ENCODE measurements around the gene GTPBP4.
"Not testable (repeated sequence)": the region's sequence is repeated elsewhere in the genome, so short reads cannot be mapped to it uniquely, and the experiment has no call there.

GTPBP4 gene

DNA sequence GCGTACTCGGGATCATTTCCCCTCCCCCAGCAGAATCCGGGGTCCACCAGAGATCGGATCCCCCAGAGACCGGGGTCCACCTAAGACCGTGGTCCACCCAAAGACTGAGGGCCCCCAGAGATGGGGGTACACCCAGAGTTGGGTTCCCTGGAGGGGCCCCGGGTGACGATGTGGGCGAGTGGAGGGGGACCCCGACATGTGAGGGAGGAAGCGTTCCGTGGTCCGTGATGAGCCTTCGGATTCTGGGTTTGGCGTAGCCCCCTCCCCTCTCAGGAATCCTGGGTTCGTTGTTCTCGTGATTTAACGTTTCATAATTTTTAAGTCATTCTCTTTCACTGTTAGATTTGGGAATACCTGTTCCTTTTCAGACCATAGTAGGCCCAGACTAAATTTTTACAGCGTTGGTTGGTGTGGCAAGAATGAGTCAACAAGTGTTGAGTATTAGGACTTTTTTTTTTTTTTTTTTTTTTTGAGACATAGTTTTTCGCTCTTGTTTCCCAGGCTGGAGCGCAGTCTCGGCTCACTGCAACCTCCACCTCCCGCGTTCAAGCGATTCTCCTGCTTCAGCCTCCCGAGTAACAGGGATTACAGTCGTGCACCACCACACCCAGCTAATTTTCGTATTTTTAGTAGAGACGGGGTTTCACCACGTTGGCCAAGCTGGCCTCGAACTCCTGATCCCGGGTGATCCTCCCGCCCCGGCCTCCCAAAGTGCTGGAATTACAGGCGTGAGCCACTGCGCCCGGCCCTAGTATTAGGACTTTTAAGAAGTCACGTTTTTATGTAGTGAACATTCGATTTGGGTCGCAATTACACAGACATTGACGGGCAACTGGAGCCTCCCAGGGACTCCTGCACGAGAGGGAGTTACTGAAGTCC, 672 bp downstream of the GTPBP4 start:
- DNase-seq (ENCODE audit: low read depth in 2 of 2), result peak in 1 of 2 donors; percentile 23

DNA sequence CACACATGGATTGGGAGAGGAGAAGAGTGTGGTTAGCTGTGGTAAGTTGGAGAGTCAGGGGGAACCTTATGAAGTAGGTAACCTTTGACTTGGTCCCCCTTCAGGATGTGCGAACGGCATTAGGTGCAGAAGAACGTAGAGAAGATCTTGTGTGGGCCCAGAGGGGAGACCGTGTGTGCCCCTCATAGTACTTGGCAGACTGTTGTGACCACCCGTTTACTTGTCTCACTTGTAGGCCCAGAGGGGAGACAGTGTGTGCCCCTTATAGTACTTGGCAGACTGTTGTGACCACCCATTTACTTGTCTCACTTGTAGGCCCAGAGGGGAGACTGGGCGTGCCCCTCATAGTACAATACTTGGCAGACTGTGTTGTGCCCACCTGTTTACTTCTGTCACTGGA, 2.6 kb downstream of the GTPBP4 start:
- DNase-seq (ENCODE audit: low read depth in 2 of 2), result no peak

DNA sequence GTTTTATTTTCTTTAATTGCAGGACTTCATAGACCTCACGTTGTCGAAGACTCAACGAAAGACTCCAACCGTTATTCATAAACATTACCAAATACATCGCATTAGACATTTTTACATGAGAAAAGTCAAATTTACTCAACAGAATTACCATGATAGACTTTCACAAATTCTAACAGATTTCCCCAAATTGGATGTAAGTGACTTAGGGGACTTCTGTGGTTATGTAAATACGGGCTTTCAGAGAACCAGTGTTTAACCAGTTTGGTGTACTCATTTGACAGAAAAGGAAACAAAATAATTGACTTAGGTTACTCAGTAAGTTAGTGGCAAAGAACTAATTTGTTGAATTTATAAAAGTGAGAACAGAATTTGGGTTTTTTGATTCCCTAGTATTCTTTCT, 4.2 kb downstream of the GTPBP4 start:
- DNase-seq (ENCODE audit: low read depth in 2 of 2), result no peak

DNA sequence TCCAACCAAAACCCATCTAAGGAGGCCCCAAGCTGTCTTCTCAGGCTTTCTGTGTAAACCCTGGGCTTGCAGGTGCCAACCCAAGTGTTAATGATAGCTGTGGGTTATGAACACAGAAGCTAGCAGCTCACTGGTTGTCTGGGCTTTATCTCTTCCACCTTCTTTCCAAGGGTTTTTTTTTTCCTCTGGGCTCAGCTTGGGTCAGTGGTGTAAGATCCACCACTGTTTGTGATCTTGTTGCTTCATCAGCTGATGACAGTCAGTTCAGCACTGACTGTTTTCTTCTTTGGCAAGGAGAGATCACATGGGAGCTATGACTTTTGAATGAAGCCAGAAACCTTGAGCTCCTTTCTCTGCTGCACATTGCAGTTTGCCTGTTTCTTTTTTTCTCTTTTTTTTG, 4.6 kb downstream of the GTPBP4 start:
- DNase-seq (ENCODE audit: low read depth in 2 of 2), result no peak

DNA sequence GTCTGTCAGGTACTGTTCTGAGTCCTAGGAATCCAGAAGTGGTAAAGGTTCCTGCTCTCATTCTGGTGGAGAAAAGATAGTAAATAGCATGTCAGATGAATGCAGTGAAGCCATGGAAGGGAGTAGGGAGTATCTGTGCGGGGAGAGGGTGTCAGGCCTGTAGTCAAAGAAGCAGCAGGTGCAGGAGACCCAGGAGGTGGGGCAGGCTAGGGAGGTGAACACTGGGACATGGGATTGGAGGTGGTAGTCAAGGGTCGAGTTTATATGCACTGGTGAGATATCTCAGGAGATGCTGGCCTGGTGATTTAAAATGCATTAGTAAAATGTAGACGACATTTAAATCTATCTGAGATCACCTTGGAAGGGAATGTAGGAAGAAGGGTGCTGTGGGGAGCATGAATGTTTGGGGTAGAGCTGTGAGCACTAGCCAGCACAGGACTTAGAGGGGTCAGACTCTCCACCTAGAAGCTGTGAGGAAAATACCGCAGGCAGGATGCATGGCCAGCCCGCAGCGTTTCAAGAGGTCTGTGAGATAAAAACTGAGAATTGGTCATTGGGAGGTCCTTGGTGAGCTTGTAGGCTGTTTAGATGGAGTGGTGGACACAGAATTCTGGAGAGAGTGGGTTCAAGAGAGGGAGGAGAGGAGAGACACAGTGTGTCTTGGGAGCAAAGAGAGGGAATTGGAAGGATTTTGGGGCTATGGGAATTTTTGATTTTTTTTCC, 6.8 kb downstream of the GTPBP4 start:
- DNase-seq (ENCODE audit: low read depth in 2 of 2), result no peak

DNA sequence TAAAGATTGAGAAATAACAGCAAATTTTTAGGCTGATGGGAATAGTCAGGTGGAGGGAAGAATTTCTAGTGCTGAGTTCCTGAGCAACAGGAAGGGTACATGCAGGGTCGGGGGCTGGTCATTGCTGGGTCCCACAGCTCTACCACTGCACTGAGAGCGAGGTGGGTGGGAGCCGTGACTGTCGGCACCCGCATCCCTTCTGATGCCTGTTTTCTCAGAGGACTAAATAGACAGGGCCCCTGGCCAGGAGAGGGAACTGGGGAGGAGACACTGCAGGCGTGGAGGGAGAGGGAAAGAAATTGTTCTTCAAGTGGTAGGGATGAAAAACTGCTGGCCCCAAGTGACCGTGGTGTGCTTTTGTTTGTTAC, 7.3 kb downstream of the GTPBP4 start:
- DNase-seq (ENCODE audit: low read depth in 2 of 2), result no peak

DNA sequence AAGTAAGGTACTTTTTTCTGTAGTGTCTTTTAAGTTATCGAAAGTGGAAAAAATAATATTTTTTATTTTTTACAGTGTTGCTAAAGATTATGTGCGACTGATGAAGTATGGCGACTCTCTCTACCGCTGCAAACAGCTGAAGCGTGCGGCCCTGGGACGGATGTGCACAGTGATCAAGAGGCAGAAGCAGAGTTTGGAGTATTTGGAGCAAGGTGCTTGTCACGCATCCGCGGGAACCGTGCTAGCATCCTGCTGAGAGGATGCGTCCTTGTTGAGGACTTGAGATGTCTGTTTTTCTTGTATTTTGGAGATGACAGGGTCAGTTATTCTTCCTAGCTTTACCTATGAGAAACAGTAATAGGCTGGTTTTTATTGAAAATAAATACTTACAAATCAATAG, 7.8 kb downstream of the GTPBP4 start:
- DNase-seq (ENCODE audit: low read depth in 2 of 2), result no peak

DNA sequence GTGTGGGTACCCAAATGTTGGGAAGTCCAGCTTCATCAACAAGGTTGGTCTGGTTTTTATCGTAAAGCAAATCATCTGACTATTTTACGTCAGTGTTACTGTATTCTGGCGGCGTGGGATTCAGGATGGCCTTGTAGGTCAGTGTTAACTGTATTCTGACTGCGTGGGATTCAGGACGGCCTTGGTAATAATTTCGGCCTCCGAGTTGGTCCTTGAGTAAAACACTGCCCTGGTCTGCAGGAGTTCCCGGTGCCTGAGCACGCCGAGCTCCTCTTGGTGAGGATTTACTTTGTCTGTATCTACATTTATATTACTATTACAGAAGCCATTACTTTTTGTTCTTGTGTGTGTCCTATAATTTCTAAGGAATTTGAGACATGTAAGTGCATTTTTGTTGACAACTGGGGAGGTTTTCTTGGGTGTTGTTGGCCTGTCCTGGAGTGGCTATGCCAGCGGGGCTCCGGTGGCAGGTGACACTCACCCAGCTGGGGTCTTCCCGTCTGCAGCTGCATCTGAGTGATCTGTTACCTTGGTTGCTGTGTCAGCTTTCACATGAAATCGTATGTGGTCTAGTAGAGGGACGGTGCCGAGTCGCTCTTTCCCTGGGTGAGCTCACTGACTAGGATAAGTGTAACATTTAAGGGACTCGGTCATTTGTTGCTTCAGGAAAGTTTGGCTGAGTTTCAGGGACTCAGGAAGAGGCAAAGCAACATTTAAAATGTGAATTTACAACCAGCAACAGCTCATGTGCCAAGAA, 9.2 kb downstream of the GTPBP4 start:
- no peak for DNase-seq (ENCODE audit: low read depth in 2 of 2)

DNA sequence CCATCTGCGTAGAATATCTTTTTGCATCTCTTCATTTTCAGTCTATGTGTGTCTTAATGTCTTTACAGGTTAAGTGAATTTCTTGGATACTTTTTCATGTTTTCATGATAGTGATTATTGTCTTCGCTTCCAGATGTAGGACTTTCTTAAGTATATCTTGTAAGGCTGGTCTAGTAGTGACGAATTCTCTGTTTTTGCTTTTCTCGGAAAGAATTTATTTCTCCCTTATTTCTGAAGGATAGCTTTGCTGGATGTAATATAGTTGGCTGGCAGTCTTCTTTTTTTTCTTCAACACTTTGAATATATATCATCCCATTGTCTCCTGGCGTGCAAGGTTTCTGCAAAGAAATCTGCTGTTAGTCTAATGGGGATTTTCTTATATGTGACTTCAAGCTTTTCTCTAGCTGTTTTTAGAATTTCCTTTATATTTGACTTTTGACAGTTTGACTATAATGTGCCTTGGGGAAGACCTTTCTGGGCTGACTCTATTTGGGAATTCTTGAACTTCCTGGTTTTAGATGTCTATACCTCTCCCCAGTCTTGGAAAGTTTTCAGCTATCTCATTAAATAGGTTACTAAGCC, 14.3 kb downstream of the GTPBP4 start:
- DNase-seq (ENCODE audit: low read depth in 2 of 2), result no peak

DNA sequence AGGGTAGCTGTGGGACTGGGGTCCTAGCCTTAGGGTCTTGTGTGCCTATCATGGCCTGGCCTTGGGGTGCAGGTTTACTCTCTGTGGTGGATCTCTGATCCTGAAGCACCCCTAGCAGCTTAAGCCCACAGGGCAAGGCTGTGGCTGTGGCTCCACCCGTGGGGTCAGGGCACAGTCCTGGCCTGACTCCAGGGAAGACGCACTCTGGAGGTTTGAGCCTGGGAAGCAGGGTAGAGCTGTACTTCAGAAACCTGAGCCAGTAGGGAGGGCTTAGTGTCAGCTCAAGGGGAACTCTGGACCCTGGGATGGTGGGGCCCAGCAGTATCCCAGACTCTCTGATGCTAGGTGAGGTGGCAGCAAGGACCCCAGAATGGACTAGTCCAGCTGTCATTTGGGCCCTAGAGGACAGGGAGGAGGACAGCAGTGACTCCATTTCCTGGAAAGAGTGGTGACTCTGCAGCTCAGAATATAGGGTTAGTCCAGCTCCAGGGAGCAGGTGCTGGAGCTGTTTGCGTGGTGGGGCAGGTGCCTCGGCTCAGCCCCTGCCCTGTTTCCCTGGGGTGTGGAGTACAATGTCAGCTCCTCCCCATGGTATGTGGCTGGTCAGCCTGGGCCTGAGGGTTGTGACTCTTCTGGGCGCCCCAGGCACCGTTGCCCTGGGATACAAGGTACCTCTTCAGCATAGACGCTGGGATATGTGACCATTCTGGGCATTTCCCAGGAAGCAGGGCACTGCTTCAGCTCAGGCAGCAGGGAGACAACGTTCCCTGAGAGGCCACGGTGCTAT, 15.8 kb downstream of the GTPBP4 start:
- DNase-seq (ENCODE audit: low read depth in 2 of 2), result no peak

DNA sequence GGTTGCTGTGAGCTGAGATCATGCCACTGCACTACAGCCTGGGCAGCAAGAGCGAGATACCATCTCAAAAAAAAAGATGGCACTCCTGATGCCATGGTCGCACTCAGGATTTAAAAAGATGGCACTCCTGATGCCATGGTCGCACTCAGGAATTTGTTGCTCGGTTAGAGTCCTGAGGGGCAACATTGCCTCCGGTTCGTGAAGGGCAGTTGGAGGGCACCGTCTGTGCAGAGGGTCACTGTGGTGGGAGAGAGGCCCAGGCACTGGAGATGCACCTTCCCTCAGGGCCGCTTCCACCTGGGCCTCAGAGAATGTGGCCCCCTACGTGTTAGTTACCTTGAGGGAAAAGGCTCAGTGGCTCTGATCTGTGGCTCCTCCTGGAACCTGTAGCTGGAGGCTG, 18.3 kb downstream of the GTPBP4 start:
- DNase-seq (ENCODE audit: low read depth in 2 of 2), result no peak

DNA sequence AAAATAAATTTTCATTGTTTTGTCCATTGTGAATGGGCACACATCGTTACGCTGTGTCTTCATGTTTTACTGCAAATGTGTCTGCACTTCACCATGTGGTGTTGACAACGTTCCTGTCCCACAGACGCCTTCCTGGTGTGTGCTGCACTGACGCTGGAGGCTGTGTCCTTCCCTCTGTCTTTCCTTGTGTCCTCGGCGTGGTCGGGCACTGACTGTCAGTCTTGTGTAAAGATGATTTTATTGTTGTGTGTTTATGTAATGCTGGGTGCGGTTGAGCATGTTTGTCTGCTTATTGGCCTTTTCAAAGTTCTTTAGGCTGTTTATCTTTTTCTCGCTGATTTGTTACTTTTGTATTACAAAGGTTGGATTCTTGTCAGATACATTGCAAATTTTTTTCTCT, 19.3 kb downstream of the GTPBP4 start:
- DNase-seq (ENCODE audit: low read depth in 2 of 2), result no peak

DNA sequence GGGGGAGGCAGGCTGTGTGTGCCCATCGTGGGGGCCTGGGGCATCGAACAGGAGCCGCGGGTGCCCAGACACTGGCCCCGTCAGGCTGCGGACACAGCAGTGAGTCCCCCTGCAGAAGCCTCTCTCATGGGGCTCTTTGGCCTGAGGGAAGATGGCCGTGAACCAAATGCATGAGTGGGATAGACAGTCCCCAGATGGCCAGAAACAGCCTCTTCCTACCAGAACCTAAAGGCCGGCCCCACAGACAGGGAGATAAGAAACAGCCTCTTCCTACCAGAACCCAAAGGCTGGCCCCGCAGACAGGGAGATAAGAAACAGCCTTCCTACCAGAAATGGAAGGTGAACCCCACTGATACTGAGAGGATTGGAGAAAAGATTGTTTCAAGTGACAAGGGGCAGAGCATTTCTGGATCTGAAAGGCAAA, 20.8 kb downstream of the GTPBP4 start:
- no peak for DNase-seq (ENCODE audit: low read depth in 2 of 2)

DNA sequence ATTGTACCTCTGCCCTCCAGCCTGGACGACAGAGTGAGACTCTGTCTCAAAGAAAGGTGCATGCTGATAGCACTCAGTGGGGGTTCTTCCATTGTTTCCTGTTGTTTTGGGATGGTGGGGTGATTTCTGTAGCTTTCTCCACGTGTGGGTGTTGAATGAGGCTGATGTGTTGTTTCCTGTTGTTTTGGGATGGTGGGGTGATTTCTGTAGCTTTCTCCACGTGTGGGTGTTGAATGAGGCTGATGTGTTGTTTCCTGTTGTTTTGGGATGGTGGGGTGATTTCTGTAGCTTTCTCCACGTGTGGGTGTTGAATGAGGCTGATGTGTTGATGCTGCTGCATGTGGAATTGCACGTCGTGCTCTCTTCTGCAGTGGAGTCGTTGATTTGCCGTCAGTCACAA, 21.7 kb downstream of the GTPBP4 start:
- DNase-seq (ENCODE audit: low read depth in 2 of 2), result not testable (repeated sequence)

DNA sequence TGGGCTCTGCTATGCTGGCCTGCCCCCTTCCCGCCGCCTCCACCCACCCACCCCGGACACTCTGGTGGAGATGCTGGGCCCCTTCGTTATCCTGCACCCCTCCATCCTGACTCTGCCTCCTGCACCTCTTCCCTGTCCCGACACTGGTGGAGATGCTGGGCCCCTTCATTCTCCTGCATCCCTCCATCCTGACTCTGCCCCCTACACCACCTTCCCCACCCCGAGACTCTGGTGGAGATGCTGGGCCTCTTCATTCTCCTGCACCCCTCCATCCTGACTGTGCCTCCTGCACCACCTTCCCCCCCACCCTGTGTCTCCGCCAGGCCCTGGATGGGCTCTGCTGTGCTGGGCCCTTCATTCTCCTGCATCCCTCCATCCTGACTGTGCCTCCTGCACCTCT, 22.5 kb downstream of the GTPBP4 start:
- DNase-seq (ENCODE audit: low read depth in 2 of 2), result no peak

DNA sequence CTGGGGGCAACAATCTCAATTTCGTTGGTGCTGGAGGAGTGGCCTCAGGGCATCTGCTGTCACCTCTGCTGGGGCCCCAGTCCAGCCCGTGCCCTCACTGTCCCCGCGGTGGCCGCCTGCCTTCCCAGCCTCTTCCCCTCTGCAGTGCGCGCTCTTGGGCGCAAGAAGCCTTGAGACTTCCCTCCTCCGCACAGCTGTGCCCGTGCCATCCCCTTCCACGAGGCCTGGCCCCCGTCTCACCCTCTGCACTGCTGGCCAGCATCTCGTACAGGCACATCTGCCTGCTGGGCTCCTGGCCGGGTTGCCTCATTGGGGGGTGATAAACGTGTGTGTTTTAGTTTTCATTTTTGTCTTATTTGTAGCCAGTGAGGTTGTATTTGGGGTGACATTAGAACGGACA, 23.5 kb downstream of the GTPBP4 start:
- no peak for DNase-seq (ENCODE audit: low read depth in 2 of 2)

DNA sequence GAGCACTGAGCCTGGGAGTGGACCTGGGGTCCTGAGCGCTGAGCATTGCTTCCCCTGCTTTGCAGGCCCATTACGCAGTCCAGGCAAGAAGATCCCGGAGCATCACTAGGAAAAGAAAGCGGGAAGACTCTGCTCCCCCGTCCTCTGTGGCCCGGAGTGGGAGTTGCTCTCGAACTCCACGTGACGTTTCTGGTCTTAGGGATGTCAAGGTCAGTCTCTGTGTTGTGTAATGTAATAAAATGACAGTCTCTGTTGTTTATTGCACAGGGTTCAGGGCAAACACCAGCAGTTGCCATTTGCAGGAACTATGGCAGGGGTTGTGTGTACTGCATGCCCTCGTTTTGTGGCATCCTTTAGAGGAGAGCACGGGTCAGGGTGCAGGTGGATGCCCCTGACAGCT, 27.5 kb downstream of the GTPBP4 start:
- no peak for DNase-seq (ENCODE audit: low read depth in 2 of 2)

DNA sequence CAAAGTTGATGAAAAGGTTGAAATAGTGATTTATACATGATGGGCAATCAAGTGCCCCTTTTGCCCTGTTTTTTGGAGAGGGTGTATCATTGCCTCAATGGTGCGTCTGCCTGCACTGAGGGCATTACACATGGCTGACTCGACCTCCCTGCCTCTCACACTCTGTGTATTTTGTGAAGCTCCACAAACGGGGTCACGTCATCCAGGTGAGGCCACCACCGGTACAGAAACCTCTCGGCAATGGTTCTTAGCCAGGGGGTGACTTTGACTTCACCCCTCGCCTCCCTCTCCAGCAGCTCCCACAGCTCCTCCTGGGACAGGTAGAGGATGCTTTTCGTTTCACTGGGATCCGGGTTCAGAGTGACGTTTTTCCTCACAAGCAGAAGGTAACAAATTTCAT, 31.1 kb downstream of the GTPBP4 start:
- no peak for DNase-seq (ENCODE audit: low read depth in 2 of 2)

DNA sequence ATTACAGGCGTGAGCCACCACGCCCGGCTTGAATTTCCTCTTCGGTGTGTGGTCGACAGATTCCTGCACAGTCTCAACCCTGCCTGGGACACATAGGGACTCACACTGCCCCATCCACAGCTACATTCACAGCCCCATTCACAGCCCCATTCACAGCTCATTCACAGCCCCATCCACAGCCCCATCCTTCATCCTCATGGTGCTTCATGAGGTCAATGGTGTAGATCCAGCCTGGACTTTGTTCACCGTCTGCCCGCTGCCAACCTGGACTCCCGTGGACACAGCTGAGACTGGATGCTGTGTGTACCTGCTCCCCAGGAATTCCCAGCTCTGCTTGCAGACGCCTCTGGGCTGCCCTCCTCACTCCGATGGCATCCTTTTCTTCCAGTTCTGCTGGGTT, 32.2 kb downstream of the GTPBP4 start:
- no peak for DNase-seq (ENCODE audit: low read depth in 2 of 2)

DNA sequence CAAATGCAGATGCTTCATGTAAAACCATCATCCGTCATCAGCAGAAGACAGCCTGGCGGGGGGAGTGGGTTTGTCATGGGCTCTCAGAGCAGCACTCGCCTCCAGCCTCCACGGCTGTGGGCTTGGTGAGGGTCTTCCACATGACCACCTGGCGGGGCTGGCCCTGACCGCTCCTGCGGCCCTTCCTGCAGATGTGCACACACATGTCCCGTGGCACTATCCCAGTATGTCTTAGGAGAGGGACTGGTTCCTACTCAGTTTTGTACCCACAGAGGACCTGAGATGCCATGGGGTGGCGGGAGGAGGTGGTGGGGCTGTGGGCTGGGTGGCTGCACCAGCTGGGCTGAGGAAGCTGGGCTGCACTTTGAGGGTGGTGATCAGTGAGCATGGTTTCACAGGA, 32.7 kb downstream of the GTPBP4 start:
- no peak for DNase-seq (ENCODE audit: low read depth in 2 of 2)

DNA sequence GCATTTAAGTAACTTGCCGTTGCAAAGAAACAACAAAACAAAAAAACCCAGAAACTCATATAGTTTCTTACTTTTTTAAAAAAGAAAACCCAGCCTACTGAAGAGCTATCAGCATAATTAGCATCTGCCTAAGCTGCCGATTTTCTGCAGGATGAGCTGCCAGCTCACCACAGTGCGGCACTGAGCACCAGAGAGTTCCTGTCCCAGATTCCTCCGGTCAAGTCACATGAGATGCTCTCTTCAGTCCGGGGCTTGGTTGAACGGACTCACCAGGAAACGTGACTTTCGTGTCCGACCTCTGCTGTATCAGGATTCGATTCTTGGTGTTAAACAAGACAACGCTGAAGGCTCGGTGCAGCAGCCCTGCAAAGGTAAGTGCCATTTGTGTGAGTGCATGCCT, 34.2 kb downstream of the GTPBP4 start:
- DNase-seq (ENCODE audit: low read depth in 2 of 2), result no peak
